OCI-M2 (cell line): Measurements from ENCODE around the gene C20orf144.

Experiments
- DNase-seq: peaks from one replicate; lab custom pipeline; 2025; ENCODE audit not compliant: unreplicated experiment; lab: John Stamatoyannopoulos, UW

C20orf144 gene

GRCh38 chr20:33676121-33676520 lies 14.0 kb downstream of the C20orf144 start:
- DNase-seq, result no peak

DNA sequence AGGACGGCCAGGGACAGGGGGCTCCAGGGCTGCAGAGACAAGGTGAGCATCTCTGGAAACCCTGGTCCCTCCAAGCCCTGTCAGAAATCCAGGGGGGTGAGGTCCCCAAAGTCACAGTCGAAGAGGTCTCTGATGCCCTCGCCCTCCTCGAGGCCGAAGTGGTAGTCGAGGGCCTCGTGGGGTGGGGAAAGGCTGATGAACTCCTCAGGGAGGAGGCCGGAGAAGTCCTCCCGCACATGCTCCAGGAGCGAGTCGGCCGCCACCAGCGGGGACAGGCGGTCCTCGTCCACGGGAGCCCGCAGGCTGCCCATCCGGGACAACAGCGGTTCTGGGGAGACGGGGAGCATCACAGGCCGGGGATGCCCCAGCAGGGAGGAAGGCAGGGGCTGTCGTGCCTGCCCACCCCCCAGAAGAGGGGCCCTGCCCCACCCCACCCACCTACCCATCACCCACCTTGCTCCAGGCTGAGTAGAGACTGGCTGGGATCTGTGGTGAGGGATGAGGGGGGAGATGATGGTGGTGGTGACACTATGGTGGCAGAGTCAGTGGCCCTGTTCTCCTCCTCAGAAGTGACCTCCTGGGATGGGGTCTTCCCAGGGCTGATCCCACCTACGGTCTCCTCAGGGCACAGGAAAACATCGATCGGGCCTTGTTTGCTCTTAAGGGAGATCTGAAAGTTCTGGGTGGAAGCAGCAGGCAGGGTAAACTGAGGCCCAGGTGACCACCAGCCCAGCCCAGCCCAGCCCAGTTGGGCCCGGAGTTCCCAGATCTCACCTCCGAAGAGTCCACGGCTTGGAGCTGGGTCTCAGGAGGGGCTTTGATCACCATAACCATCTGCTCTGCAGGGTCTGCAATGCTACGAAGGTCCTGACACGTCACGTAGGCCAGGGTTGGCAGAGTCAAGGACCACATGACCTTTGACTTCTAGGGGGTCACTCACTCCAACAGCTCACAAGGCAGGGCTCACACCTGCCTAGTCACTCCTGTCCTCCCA lies 14.8 kb downstream of the C20orf144 start:
- no peak for DNase-seq

GRCh38 chr20:33677991-33678702 lies 16.0 kb downstream of the C20orf144 start:
- no peak for DNase-seq

GRCh38 chr20:33679758-33680485 lies 17.8 kb downstream of the C20orf144 start:
- DNase-seq, result no peak

DNA sequence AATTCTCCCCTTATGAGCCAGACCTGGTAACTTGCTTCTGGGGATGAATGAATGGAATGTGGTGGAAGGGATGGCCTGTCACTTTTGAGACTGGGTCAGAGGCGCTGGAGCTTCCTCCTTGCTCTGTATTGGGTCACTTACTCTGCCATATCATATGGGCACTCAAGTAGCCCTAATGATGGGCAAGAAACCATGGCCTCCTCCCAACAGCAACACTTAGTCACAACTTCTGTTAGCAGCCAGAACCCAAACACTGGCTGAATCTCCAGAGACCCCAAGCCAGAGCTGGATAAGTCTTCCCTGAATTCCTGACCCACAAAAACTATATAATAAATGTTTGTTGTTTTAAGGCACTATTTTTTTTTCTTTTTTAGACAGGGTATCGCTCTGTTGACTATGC lies 18.6 kb downstream of the C20orf144 start:
- DNase-seq, result no peak

- no peak for DNase-seq
Observed at GRCh38 chr20:33681288-33681687, 19.2 kb downstream of the C20orf144 start.

DNA sequence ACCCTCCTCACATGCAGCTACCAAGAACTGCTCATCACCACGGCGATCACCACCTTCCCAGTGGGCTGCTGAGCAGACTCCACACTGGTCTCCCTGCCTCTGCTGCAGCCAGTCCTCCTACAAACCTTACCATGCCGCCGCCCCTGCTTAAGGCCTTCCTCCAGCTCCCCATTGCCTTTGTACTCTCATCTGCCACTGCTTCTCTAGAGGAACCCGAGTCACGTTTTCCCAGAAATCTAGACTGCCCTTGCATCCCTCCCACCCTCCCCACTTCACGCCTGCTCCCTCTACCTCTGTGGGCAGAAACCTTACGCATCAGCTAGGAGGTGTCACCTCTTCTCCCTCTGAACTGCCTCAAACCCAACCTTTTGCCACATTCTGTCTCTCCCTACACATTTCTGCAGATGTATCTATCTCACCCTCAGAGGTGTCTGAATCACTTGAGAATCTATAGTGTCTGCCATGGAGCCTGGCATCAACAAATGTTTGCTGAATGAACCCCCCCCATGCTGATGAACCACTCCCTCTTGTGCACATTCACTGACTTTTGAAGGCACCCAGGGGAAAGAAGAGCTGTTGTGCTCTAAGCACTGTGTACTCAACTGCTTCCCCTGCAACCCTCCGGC lies 19.7 kb downstream of the C20orf144 start:
- DNase-seq, result no peak

DNA sequence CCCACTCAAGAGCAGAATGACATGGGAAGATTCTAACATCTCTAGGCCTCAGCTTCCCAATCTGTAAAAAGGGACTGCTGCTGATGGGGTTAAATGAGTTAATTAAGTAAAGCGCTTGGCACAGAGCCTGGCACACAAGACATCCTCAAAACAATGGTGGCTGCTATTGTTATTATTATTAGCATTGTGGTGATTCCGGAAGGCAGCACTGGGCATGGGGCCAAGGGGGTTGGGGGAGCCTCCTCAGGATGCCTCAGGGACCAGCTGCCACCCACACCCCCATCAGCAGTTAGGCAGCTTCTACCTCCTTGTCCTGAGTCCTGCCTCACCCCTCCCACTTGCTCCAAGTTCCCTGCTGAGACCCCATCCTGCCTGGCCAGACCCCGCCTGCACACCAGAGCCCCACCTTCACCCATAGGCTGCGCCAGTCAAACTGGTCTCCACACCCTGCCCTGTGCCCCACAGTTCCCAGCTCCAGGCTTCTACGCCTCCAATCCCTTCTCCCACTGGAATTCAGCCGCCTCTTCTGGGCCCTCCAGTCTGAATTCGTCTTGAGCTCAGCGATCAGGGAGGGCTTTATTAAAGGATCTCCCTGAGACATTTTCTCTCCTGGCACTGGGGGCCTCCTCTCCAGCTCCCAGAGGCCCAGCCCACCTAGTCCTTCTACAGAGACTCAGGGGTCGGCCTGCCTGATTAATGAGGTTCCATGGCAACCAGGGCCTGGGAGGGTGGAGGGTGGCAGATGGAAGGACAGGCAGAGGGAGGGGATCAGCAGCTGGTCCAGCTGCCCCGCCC lies 22.6 kb downstream of the C20orf144 start:
- DNase-seq, result no peak

DNA sequence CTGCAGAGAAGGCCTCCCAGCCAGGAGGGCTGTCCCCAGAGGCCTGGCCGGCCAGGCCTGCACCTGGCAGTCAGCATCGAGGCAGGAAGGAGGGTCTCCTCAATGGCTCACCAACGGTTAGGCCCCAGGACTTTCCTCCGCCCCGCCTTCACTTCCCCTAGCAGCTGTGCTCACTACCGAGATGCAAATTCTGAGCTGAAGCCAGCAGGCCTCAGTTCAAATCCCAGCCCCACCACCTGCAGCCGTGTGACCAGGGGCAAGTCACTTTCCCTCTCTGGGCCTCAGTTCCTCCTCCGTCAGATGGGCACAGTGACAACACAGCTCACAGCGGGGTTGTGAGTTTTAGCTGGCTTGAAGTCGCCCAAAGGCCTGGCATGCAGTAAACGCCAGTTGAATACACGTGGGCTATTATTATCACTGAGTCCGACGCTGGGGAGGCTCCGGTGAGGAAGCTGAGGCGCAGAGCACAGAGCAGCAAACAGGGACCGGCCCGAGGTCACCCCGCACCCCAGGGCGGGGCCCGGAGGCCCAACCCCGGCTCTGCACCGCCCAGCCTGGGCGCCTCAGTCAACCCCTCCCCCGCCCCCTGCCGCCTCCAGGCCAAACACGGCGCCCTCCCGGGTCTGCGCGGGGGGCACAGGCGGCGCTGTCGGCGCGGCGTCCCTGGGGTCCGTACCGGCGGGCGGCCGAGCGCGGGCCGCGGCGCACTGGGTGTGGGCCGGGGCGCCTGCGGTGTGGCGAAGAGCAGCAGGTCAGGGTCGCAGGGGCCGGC lies 23.4 kb downstream of the C20orf144 start:
- DNase-seq, result no peak

- peak; percentile 81 for DNase-seq
Observed at GRCh38 chr20:33686100-33686983, 24.2 kb downstream of the C20orf144 start, which contains the start of gene E2F1. Gene E2F1, minus strand, starts transcription at chr20:33686385. Its CDS starts 121 bp downstream, at chr20:33686264.

- no peak for DNase-seq
Observed at GRCh38 chr20:33686984-33687366, 24.8 kb downstream of the C20orf144 start.

DNA sequence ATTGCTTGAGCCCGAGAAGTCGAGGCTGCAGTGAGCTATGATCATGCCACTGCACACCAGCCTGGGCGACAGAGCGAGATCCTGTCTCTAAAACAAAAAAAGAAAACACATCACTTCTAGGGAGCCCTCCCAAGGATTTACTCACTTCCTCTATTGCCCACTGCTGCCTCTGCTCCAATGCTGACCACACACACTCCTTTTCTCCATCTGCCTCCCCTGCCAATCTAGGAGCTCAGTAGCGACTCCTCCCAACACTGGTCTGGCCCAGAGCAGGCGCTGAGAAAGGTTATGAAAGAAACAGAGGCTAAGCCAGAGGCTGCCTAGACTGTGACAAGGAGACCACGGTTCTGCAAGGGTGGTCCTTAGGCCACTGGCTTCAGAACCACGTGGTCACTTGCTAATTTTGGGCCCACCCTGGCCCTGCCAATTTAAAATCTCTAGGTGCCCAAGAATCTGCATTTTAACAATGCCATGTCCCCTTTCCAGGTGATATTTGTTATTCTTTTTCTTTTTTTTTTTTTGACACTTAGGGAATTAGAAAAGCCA lies 25.3 kb downstream of the C20orf144 start:
- DNase-seq, result no peak

DNA sequence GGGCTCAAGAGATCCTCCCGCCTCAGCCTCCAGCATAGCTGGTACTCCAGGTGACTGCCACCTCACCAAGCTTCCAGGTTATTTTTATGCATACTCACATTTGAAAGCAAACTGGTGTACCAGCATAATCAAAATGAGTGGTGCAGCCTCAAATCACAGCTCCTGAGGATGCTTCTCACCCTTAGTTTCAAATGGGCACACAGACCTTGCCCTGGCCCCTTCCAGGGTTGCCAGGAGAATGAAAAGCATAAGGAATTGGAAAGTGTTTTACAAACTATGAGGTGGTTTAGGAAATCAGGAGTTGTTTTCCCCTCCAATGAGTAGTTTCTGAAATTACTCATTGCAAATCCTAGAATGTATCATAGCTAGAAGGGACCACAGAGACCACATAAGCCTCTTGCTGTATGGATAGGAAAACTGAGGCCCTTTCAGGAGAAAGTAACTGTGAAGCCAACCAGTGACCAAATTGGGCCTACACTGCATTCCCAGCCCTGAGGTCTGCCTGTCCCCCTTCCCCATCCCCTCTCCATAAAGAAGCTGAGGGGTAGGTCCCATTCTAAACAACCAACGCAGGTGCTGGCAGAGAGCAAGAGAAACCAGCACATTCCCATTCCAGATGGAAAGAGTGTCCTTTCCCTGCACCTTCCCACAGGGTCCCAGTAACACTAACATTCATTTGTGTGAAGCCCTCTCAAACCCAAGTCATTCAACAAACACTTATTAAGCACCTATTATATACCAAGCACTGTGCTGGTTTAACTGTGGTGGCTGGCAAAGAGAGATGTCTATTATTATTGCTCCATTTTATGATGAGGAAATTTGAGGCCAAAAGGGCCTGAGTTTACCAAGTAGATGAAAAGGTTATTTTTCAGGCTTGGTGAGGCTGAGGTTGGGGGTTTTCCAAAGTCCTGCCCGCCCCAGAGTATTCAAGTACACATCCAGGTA lies 26.1 kb downstream of the C20orf144 start:
- no peak for DNase-seq

GRCh38 chr20:33688938-33689424 lies 26.9 kb downstream of the C20orf144 start:
- peak; percentile 58 for DNase-seq

DNA sequence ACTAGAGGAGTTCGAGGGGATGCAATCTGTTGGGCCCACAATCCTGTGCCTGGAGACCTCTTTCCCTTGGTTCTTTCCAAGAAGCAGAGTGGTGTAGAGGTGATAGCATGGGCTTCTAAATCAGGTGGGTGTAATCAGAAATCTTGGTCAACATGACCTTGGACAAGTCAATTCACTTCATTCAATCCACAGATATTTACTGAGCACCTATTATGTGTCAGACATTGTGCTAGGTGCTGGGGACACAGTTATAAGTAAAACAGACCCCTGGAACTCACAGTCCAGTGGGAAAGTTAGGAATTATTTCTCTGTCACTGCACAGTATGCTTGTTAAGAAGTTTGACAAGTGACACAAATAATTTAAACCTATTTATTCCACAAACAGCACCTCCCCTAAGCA lies 27.4 kb downstream of the C20orf144 start:
- no peak for DNase-seq

DNA sequence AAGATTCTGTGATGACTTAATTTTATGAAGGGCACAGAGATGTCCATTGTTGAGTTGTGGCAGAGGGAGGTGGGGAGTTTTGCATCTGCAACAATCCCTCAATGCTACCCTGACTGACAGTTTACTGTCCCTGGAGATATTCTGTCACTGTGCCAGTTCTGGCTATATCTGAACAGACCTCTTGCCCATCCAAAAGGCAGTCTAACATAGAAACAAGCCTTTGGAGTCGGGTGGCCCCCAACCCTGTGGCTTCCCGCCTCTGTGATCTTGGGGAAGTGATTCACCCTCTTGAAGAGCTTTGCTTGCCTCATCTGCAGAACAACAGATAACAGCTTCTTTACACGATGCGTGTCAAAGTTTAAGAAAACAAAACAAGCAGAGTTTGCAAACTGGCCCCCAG lies 27.8 kb downstream of the C20orf144 start:
- peak; percentile 94 for DNase-seq

GRCh38 chr20:33693289-33693688 lies 31.2 kb downstream of the C20orf144 start:
- no peak for DNase-seq
